Omental fat pad (tissue), 4 donors: ENCODE measurements around the gene LPCAT4. TPM values are rescaled to one million over a fixed set of nuclear protein-coding genes. Genes with fewer than 3 reads are reported as not detected.

ENCODE experiments used
- ATAC-seq: fragments of 150-250 bp; one replicate; pipeline ENCODE4 v1.9.1; 2016; ENCODE audit warnings: mild to moderate bottlenecking, moderate library complexity; ENCODE audit not compliant: low FRiP score
- DNase-seq: peaks from one replicate; pipeline ENCODE4 v3.0.0-alpha.2; 2019; ENCODE audit warnings: low spot score
- small RNA-seq: library from RNA; depleted of rRNA; stranded (forward); fragments of <200 nt; gene quantifications from one replicate; pipeline ENCODE3, GENCODE V24; 2016
- total RNA-seq, 4 donors: library from RNA; depleted of rRNA; stranded (reverse); fragments of >200 nt; gene quantifications; one replicate each; pipeline ENCODE4 v1.1.0, GENCODE V29; 2016
- TF ChIP-seq, protein P1 (sequence below), 3 donors: fragments of 450-650 bp; IDR thresholded peaks; one replicate each; pipeline ENCODE4 v1.5.1; 2016 to 2017; ENCODE audit warnings: antibody characterized with exemption in 3 of 3, mild to moderate bottlenecking in 3 of 3, moderate library complexity in 2 of 3

Gene LPCAT4
- total RNA-seq, 4 donors from 2014 or later = 5.8 to 28.7 (median 13.3) TPM

DNA sequence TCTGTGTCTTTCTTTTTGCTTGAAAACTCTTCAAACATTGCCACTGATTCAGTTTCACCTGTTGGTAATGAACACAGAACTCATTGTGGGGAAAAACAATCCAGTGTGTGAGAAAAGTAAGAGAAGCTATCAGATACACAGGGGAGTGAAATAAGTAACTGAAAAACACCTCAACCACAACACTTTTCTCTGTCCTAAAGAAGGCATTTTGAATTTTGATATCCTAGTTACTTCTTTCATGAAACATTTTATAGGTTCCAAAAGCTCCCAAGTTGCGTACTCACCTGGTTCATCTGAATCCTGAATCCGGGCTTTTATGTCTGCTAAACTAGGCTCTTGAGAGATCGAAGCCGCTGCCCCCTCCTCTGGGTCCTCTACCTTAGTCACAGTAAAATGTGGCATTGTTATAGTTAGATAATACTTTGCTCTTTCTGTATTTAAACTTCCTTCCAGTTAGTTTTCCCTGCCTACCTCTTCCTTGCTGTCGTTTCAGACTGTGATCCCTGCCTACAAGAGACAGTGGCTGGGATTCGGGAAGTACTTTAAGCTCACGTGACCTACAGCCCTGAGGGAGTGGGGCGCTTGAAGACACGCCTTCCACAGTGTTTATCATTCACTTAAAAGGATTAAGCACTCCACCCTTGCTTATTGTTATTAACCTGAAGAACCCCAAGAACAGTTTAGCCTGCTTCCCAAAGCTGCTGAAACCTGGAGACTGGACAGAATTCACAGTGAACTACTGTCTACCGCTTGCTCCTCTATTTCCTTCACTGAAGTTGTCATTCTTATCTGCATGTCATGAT is 48.5 kb downstream of the LPCAT4 start:
- TF ChIP-seq, protein P1, sequence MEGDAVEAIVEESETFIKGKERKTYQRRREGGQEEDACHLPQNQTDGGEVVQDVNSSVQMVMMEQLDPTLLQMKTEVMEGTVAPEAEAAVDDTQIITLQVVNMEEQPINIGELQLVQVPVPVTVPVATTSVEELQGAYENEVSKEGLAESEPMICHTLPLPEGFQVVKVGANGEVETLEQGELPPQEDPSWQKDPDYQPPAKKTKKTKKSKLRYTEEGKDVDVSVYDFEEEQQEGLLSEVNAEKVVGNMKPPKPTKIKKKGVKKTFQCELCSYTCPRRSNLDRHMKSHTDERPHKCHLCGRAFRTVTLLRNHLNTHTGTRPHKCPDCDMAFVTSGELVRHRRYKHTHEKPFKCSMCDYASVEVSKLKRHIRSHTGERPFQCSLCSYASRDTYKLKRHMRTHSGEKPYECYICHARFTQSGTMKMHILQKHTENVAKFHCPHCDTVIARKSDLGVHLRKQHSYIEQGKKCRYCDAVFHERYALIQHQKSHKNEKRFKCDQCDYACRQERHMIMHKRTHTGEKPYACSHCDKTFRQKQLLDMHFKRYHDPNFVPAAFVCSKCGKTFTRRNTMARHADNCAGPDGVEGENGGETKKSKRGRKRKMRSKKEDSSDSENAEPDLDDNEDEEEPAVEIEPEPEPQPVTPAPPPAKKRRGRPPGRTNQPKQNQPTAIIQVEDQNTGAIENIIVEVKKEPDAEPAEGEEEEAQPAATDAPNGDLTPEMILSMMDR (IDR thresholded peaks at IDR 0.05) = no peak
- ATAC-seq = peak; percentile 98
- no peak for DNase-seq

GRCh38 chr15:34314491-34315490 is 52.2 kb downstream of the LPCAT4 start:
- TF ChIP-seq, protein P1 (IDR thresholded peaks at IDR 0.05) = no peak
- DNase-seq = no peak
- ATAC-seq = no peak

DNA sequence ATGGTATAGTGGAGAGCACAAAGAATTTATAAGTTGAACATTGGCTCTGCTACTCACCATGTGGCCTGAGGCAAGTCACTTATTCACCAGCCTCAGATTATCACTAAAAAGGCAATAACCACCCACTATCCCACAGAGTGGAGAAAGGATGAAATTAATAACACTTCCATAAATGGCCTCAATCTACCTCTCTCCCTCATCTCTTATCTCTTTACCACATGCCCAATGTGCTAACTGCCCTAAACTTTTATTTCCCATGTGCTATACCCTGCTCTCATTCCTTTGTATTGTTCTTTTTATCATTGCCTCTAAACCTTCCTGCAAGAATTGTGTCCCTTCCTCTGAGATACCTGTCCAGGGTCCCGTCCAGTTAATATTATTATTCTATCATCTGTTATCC is 55.4 kb downstream of the LPCAT4 start:
- TF ChIP-seq, protein P1 (IDR thresholded peaks at IDR 0.05) = no peak
- DNase-seq = no peak
- no peak for ATAC-seq

Small RNAs within 50 kb of the gene (small RNA-seq; reads per million reads assigned to genes)
- not detected for gene MIR1233-1
- not detected for gene RF00019

Other genes starting within 250 kb of the LPCAT4 start
- gene KATNBL1, start 157.1 kb downstream of the LPCAT4 start, total RNA-seq = 10 to 100 TPM; 35.4 to 83.1 (median 44.5) TPM
- gene EMC4, start 142.2 kb downstream of the LPCAT4 start, total RNA-seq = 100 to 1,000 TPM; 119 to 145 (median 133) TPM
- 10 to 100 TPM; 20.0 to 43.3 (median 33.5) TPM for gene SLC12A6, start 29.4 kb downstream of the LPCAT4 start, total RNA-seq
- gene NOP10, start 24.1 kb downstream of the LPCAT4 start, total RNA-seq = 100 to 1,000 TPM; 137 to 194 (median 166) TPM
- gene NUTM1, start 23.9 kb downstream of the LPCAT4 start, total RNA-seq = not detected
- gene GOLGA8A, start 70.6 kb upstream of the LPCAT4 start, total RNA-seq = 10 to 100 TPM; 22.3 to 64.6 (median 38.7) TPM
- 100 to 1,000 TPM in 1 of 4 donors, 10 to 100 TPM in 3; 59.3 to 120 (median 86.5) TPM for gene GOLGA8B, start 216.5 kb upstream of the LPCAT4 start, total RNA-seq